Vagina (tissue), 2 donors: ENCODE measurements around the gene PAX8. TPM values are rescaled to one million over a fixed set of nuclear protein-coding genes. Genes with fewer than 3 reads are reported as not detected.

Experiments
- DNase-seq, 2 donors: peaks; one replicate each; pipeline ENCODE4 v3.0.0-alpha.2; 2017; ENCODE audit errors: extremely low spot score in 2 of 2
- H3K27ac ChIP-seq: fragments of 200-600 bp; sonication (generic); one replicate; pipeline ENCODE4 v1.5.1; 2019
- H3K27me3 ChIP-seq: fragments of 200-600 bp; sonication (generic); one replicate; pipeline ENCODE4 v1.5.1; 2019
- H3K36me3 ChIP-seq, 2 donors: fragments of 200-600 bp; sonication (generic); one replicate each; pipeline ENCODE4 v1.5.1; 2017 to 2019
- H3K4me1 ChIP-seq: fragments of 200-600 bp; sonication (generic); one replicate; pipeline ENCODE4 v1.5.1; 2019
- H3K4me3 ChIP-seq, 2 donors: fragments of 200-600 bp; sonication (generic); 1 replicate in 1 of 2; 2 replicates in 1 of 2; pipeline ENCODE4 v1.5.1; 2016 to 2019
- H3K9me3 ChIP-seq: fragments of 200-600 bp; sonication (generic); one replicate; pipeline ENCODE4 v1.5.1; 2019
- CTCF ChIP-seq, 3 experiments: fragments of 450-650 bp in 2 of 3; fragments of 200-600 bp in 1 of 3; sonication (generic) in 1 of 3; IDR thresholded peaks; one replicate each; pipeline ENCODE4 v1.5.1; 2017 to 2019; ENCODE audit warnings: antibody characterized with exemption in 3 of 3, mild to moderate bottlenecking in 2 of 3, moderate library complexity in 2 of 3
- POLR2A ChIP-seq, 2 donors: fragments of 450-650 bp; IDR thresholded peaks; one replicate each; pipeline ENCODE4 v1.6.1; 2017; ENCODE audit warnings: antibody characterized with exemption in 2 of 2, mild to moderate bottlenecking in 2 of 2, moderate library complexity in 2 of 2
- POLR2AphosphoS5 ChIP-seq, 2 donors: sonication (generic); formaldehyde crosslinking; IDR thresholded peaks; one replicate each; pipeline ENCODE4 v1.9.0; 2017; ENCODE audit warnings: antibody characterized with exemption in 2 of 2, mild to moderate bottlenecking in 2 of 2, low read depth in 1 of 2; ENCODE audit not compliant: insufficient read depth in 1 of 2
- intact Hi-C: fragments of 100-400 bp; cut with DNase I; formaldehyde crosslinking; loops from one replicate; pipeline ENCODE4 v1.15.1; 2023
- total RNA-seq: library from RNA; depleted of rRNA; stranded (reverse); fragments of >200 nt; gene quantifications from one replicate; pipeline ENCODE4 v1.2.3, GENCODE V29; 2016

Gene PAX8
- total RNA-seq, 1 donor from 2014 or later: 1.7 TPM

- Histone ChIP-seq H3K4me1 (no peaks in the 10 kb centered on the region), H3K9me3 (no peaks in the 10 kb centered on the region), H3K27me3 (no peaks in the 10 kb centered on the region), H3K4me3 (no peak overlapping the region), H3K27ac (no peak overlapping the region), H3K36me3 (no peaks in the 10 kb centered on the region)
- intact Hi-C loops: no loop called here
- peak in 1 of 2 donors; percentile 65 for DNase-seq
- TF ChIP-seq POLR2AphosphoS5 (IDR thresholded peaks at IDR 0.05; ENCODE audit: insufficient read depth in 1 of 2, low read depth in 1 of 2) (no peak), CTCF (IDR thresholded peaks at IDR 0.05) (no peak), POLR2A (IDR thresholded peaks at IDR 0.05) (no peak)
These were observed 111.4 kb downstream of the PAX8 start for GRCh38 chr2:113167115-113167932.

- Histone ChIP-seq H3K4me3 (no peak overlapping the region), H3K9me3 (no peaks in the 10 kb centered on the region), H3K27me3 (no peaks in the 10 kb centered on the region), H3K36me3 (no peaks in the 10 kb centered on the region), H3K4me1 (no peaks in the 10 kb centered on the region), H3K27ac (no peak overlapping the region)
- peak in 1 of 2 donors; percentile 16 for DNase-seq
- TF ChIP-seq POLR2A (IDR thresholded peaks at IDR 0.05) (no peak), CTCF (IDR thresholded peaks at IDR 0.05) (no peak)
- intact Hi-C loops: no loop called here
These were observed 112.5 kb downstream of the PAX8 start for GRCh38 chr2:113166187-113166645.

Other genes with a start within 250 kb of the PAX8 start
- gene IL36B, start 226.1 kb downstream of the PAX8 start, total RNA-seq: not detected
- 0.25 TPM for gene IL36RN, start 219.7 kb downstream of the PAX8 start, total RNA-seq
- not detected for gene IL1F10, start 211.0 kb downstream of the PAX8 start, total RNA-seq
- 253 TPM for gene IL1RN, start 151.3 kb downstream of the PAX8 start, total RNA-seq
- 39.0 TPM for gene PSD4, start 105.0 kb downstream of the PAX8 start, total RNA-seq
- gene ZNG1B, start 158.8 kb upstream of the PAX8 start, total RNA-seq: 19.2 TPM
- not detected for gene FOXD4L1, start 219.7 kb upstream of the PAX8 start, total RNA-seq